Glutamatergic neuron (in vitro differentiated cells): Measurements from ENCODE around the gene RACK1. TPM values are rescaled to one million over a fixed set of nuclear protein-coding genes. Genes with fewer than 3 reads are reported as not detected.
"Not testable (repeated sequence)": the region's sequence is repeated elsewhere in the genome, so short reads cannot be mapped to it uniquely, and the experiment has no call there.

Source experiments
- DNase-seq: peaks from one replicate; pipeline ENCODE4 v3.0.0; 2022
- H3K27ac Mint-ChIP-seq: one replicate; pipeline ENCODE4 v1.8.0; 2020; ENCODE audit warnings: mild to moderate bottlenecking, mixed read lengths, inconsistent platforms; ENCODE audit not compliant: unreplicated experiment
- H3K27me3 Mint-ChIP-seq: one replicate; pipeline ENCODE4 v1.8.0; 2020; ENCODE audit warnings: mild to moderate bottlenecking, moderate library complexity, mixed read lengths, inconsistent platforms; ENCODE audit not compliant: unreplicated experiment
- H3K36me3 Mint-ChIP-seq: one replicate; pipeline ENCODE4 v1.8.0; 2020; ENCODE audit warnings: mild to moderate bottlenecking, mixed read lengths, inconsistent platforms; ENCODE audit not compliant: unreplicated experiment
- H3K4me1 Mint-ChIP-seq: one replicate; pipeline ENCODE4 v1.8.0; 2020; ENCODE audit warnings: mild to moderate bottlenecking, low read depth, mixed read lengths, inconsistent platforms; ENCODE audit not compliant: unreplicated experiment
- H3K4me3 Mint-ChIP-seq: one replicate; pipeline ENCODE4 v1.8.0; 2020; ENCODE audit warnings: mild to moderate bottlenecking, mixed read lengths, inconsistent platforms; ENCODE audit not compliant: unreplicated experiment
- H3K9me3 Mint-ChIP-seq: one replicate; pipeline ENCODE4 v1.8.0; 2020; ENCODE audit warnings: mild to moderate bottlenecking, moderate library complexity, mixed read lengths, inconsistent platforms; ENCODE audit not compliant: unreplicated experiment
- CTCF ChIP-seq: fragments of 200-600 bp; sonication (generic); IDR thresholded peaks from one replicate; pipeline ENCODE4 v1.5.0; 2021; ENCODE audit not compliant: partially characterized antibody, unreplicated experiment
- total RNA-seq: library from RNA; stranded (reverse); fragmentation: NEBNext Ultra II Directional; extraction: Animal tissue kit (Norgen Biotek cat#: 25700); gene quantifications from one replicate; pipeline ENCODE4 v1.2.1, GENCODE V29; 2021; ENCODE audit not compliant: unreplicated experiment

The RACK1 gene
- total RNA-seq, 1 donor from 2014 or later, result 1,397 TPM

GRCh38 chr5:181218795-181219124 lies 24.9 kb downstream of the RACK1 start:
- Mint-ChIP-seq H3K27ac (no peak overlapping the region), H3K4me1 (peaks cover 5% of the 10 kb centered on the region), H3K27me3 (peaks cover 48% of the 10 kb centered on the region), H3K9me3 (peaks cover 36% of the 10 kb centered on the region), H3K36me3 (peaks cover 6% of the 10 kb centered on the region), H3K4me3 (peak overlapping the region; percentile 90)
- no peak for DNase-seq
- TF ChIP-seq CTCF, result no peak

- Mint-ChIP-seq H3K36me3 (peaks cover 6% of the 10 kb centered on the region), H3K9me3 (peaks cover 34% of the 10 kb centered on the region), H3K27ac (peak overlapping the region; percentile 60), H3K4me1 (peaks cover 6% of the 10 kb centered on the region), H3K4me3 (peak overlapping the region; percentile 90), H3K27me3 (peaks cover 43% of the 10 kb centered on the region)
- no peak for TF ChIP-seq CTCF
- DNase-seq, result no peak
Measured at GRCh38 chr5:181217803-181218062, 26.0 kb downstream of the RACK1 start.

GRCh38 chr5:181217111-181217802 lies 26.4 kb downstream of the RACK1 start:
- Mint-ChIP-seq H3K36me3 (peaks cover 5% of the 10 kb centered on the region), H3K27me3 (peaks cover 38% of the 10 kb centered on the region), H3K9me3 (peaks cover 30% of the 10 kb centered on the region), H3K4me1 (peaks cover 6% of the 10 kb centered on the region), H3K27ac (peak overlapping the region; percentile 60), H3K4me3 (peak overlapping the region; percentile 90)
- peak; percentile 69 for DNase-seq
- TF ChIP-seq CTCF, result no peak

- no peak overlapping the region for H3K27ac Mint-ChIP-seq
- no peaks in the 10 kb centered on the region for H3K36me3 Mint-ChIP-seq
- H3K9me3 Mint-ChIP-seq, result peaks cover 20% of the 10 kb centered on the region
- DNase-seq, result no peak
- H3K4me1 Mint-ChIP-seq, result peaks cover 6% of the 10 kb centered on the region
- no peak for TF ChIP-seq CTCF
- peak overlapping the region; percentile 71 for H3K4me3 Mint-ChIP-seq
- peaks cover 28% of the 10 kb centered on the region for H3K27me3 Mint-ChIP-seq
Measured at GRCh38 chr5:181215997-181216989, 27.4 kb downstream of the RACK1 start.

- H3K4me1 Mint-ChIP-seq, DNase-seq, H3K27ac Mint-ChIP-seq, H3K4me3 Mint-ChIP-seq, H3K36me3 Mint-ChIP-seq: not testable (repeated sequence)
- peaks cover 16% of the 10 kb centered on the region for H3K9me3 Mint-ChIP-seq
- peaks cover 16% of the 10 kb centered on the region for H3K27me3 Mint-ChIP-seq
Measured at GRCh38 chr5:181214249-181214648, 29.5 kb downstream of the RACK1 start.
